ENCODE measurements around the gene VMAC.

Gene VMAC

DNA sequence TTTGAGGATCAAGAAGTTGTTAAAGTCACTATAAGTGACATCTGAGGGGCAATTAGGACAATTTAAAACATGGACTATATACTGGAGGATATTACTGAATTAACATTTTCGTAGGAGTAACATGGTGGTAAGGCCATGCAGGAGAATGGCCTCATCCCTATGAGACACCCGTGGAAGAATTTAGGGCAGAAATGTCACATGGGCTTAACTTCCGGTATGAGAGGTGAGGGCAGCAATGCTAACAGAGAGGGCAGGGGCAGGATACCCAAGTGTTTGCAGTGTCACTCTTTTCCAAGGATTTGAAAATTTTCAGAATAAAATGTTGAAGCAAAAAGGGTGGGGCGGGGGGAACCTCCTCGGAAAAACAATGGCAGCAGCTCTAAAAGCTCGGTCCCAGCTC is 49.6 kb downstream of the VMAC start:
- Histone ChIP-seq H3K27ac (ENCODE audit: low read length) (peak overlapping the region; percentile 47), H3K4me3 (ENCODE audit: low read depth in 1 of 2, low read length in 2 of 2) (no peak overlapping the region), H3K79me2 (ENCODE audit: insufficient read depth, low read length) (peaks cover 100% of the 10 kb centered on the region), H4K20me1 (ENCODE audit: insufficient read depth, low read length) (peaks cover 99% of the 10 kb centered on the region), H2AFZ (ENCODE audit: low read depth, low read length) (no peak overlapping the region), H3K4me1 (ENCODE audit: insufficient read depth, low read length) (peaks cover 32% of the 10 kb centered on the region), H3K36me3 (ENCODE audit: insufficient read depth, low read length) (peaks cover 46% of the 10 kb centered on the region), H3K9me3 (ENCODE audit: insufficient read depth, low read length, severe bottlenecking) (no peaks in the 10 kb centered on the region), H3K4me2 (ENCODE audit: insufficient read depth, low read length) (no peak overlapping the region), H3K27me3 (ENCODE audit: insufficient read depth, low read length, poor library complexity) (no peaks in the 10 kb centered on the region), H3K9ac (ENCODE audit: low read depth, low read length) (no peak overlapping the region)
- TF ChIP-seq, protein P1, sequence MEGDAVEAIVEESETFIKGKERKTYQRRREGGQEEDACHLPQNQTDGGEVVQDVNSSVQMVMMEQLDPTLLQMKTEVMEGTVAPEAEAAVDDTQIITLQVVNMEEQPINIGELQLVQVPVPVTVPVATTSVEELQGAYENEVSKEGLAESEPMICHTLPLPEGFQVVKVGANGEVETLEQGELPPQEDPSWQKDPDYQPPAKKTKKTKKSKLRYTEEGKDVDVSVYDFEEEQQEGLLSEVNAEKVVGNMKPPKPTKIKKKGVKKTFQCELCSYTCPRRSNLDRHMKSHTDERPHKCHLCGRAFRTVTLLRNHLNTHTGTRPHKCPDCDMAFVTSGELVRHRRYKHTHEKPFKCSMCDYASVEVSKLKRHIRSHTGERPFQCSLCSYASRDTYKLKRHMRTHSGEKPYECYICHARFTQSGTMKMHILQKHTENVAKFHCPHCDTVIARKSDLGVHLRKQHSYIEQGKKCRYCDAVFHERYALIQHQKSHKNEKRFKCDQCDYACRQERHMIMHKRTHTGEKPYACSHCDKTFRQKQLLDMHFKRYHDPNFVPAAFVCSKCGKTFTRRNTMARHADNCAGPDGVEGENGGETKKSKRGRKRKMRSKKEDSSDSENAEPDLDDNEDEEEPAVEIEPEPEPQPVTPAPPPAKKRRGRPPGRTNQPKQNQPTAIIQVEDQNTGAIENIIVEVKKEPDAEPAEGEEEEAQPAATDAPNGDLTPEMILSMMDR (IDR thresholded peaks at IDR 0.05; ENCODE audit: borderline replicate concordance, extremely low read depth, low read length, poor library complexity, severe bottlenecking), result no peak
- no peak for TF ChIP-seq EZH2 (IDR thresholded peaks at IDR 0.05; ENCODE audit: borderline replicate concordance, low read depth, low read length, severe bottlenecking)
- DNase-seq, result no peak
- ATAC-seq (ENCODE audit: insufficient read depth, low read depth), result no peak

DNA sequence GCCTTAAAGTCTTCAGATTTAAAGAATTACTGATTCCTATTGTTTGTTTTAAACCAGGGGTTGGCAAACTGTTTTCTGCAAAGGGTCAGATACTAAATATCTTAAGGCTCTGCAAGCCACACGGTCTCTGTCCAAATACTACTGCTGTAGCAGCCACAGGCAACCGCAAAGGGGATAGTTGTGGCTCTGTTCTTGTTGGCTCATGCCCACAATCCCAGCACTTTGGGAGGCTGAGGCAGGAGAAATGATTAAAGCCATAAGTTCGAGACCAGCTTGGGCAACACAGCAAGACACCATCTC is 50.9 kb downstream of the VMAC start:
- Histone ChIP-seq H3K9ac (ENCODE audit: low read depth, low read length) (no peak overlapping the region), H4K20me1 (ENCODE audit: insufficient read depth, low read length) (peaks cover 99% of the 10 kb centered on the region), H3K4me1 (ENCODE audit: insufficient read depth, low read length) (peaks cover 28% of the 10 kb centered on the region), H3K27me3 (ENCODE audit: insufficient read depth, low read length, poor library complexity) (no peaks in the 10 kb centered on the region), H3K79me2 (ENCODE audit: insufficient read depth, low read length) (peaks cover 100% of the 10 kb centered on the region), H3K4me2 (ENCODE audit: insufficient read depth, low read length) (no peak overlapping the region), H3K4me3 (ENCODE audit: low read depth in 1 of 2, low read length in 2 of 2) (no peak overlapping the region), H3K27ac (ENCODE audit: low read length) (no peak overlapping the region), H2AFZ (ENCODE audit: low read depth, low read length) (no peak overlapping the region), H3K9me3 (ENCODE audit: insufficient read depth, low read length, severe bottlenecking) (no peaks in the 10 kb centered on the region), H3K36me3 (ENCODE audit: insufficient read depth, low read length) (peaks cover 44% of the 10 kb centered on the region)
- ATAC-seq (ENCODE audit: insufficient read depth, low read depth) (no peak), DNase-seq (no peak)
- TF ChIP-seq EZH2 (IDR thresholded peaks at IDR 0.05; ENCODE audit: borderline replicate concordance, low read depth, low read length, severe bottlenecking), result no peak
- TF ChIP-seq, protein P1 (IDR thresholded peaks at IDR 0.05; ENCODE audit: borderline replicate concordance, extremely low read depth, low read length, poor library complexity, severe bottlenecking), result no peak

DNA sequence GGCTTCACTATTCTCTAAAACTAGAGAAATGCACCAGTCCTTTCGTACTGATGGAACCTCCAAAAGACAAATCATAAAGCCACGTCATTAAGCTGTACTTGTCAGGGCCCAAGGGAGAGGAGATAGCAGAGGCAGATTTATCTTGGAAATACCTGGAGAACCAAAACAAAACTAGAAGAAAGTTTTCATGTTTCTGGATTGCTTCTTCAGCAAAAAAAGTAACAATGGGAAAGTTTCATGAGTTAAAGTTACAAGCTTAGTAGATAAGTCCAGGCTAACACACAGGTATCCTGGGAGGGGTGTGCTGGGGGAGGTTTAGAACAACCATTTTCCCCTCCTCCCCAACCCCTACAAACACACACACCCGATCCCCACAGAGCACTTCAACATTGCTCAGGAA is 51.7 kb downstream of the VMAC start:
- Histone ChIP-seq H3K27ac (ENCODE audit: low read length) (no peak overlapping the region; the same call in 1 of the 2 replicates), H4K20me1 (ENCODE audit: insufficient read depth, low read length) (peaks cover 99% of the 10 kb centered on the region), H3K79me2 (ENCODE audit: insufficient read depth, low read length) (peaks cover 100% of the 10 kb centered on the region), H3K27me3 (ENCODE audit: insufficient read depth, low read length, poor library complexity) (no peaks in the 10 kb centered on the region), H3K9me3 (ENCODE audit: insufficient read depth, low read length, severe bottlenecking) (no peaks in the 10 kb centered on the region), H3K4me3 (ENCODE audit: low read depth in 1 of 2, low read length in 2 of 2) (no peak overlapping the region), H3K9ac (ENCODE audit: low read depth, low read length) (no peak overlapping the region), H3K4me2 (ENCODE audit: insufficient read depth, low read length) (no peak overlapping the region), H3K4me1 (ENCODE audit: insufficient read depth, low read length) (peaks cover 30% of the 10 kb centered on the region), H2AFZ (ENCODE audit: low read depth, low read length) (no peak overlapping the region), H3K36me3 (ENCODE audit: insufficient read depth, low read length) (peaks cover 37% of the 10 kb centered on the region)
- DNase-seq, result no peak
- TF ChIP-seq, protein P1 (IDR thresholded peaks at IDR 0.05; ENCODE audit: borderline replicate concordance, extremely low read depth, low read length, poor library complexity, severe bottlenecking), result no peak
- TF ChIP-seq EZH2 (IDR thresholded peaks at IDR 0.05; ENCODE audit: borderline replicate concordance, low read depth, low read length, severe bottlenecking), result no peak
- no peak for ATAC-seq (ENCODE audit: insufficient read depth, low read depth)

DNA sequence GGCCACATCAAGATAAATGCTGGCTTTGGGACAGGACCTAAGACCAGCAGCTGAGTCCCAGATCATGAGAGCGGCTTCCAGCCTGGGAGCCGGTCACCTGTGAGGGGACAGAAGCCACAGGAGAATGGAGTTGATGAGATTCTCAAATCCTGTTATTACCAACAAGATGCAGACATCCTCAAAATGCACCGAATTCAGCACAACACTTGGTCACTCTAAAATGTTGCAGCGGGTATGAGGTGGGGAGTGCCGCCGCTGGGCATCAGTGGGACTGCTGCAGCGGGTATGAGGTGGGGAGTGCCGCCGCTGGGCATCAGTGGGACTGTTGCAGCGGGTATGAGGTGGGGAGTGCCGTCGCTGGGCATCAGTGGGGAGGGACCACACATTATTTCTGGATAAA is 52.1 kb downstream of the VMAC start:
- no peak overlapping the region; the same call in 1 of the 2 replicates for H3K27ac ChIP-seq (ENCODE audit: low read length)
- H3K27me3 ChIP-seq (ENCODE audit: insufficient read depth, low read length, poor library complexity), result no peaks in the 10 kb centered on the region
- no peak overlapping the region for H3K9ac ChIP-seq (ENCODE audit: low read depth, low read length)
- DNase-seq (no peak), ATAC-seq (ENCODE audit: insufficient read depth, low read depth) (no peak)
- H4K20me1 ChIP-seq (ENCODE audit: insufficient read depth, low read length), result peaks cover 99% of the 10 kb centered on the region
- TF ChIP-seq EZH2 (IDR thresholded peaks at IDR 0.05; ENCODE audit: borderline replicate concordance, low read depth, low read length, severe bottlenecking), result no peak
- TF ChIP-seq, protein P1 (IDR thresholded peaks at IDR 0.05; ENCODE audit: borderline replicate concordance, extremely low read depth, low read length, poor library complexity, severe bottlenecking), result no peak
- H3K9me3 ChIP-seq (ENCODE audit: insufficient read depth, low read length, severe bottlenecking), result no peaks in the 10 kb centered on the region
- peaks cover 34% of the 10 kb centered on the region for H3K4me1 ChIP-seq (ENCODE audit: insufficient read depth, low read length)
- peaks cover 34% of the 10 kb centered on the region for H3K36me3 ChIP-seq (ENCODE audit: insufficient read depth, low read length)
- no peak overlapping the region for H3K4me3 ChIP-seq (ENCODE audit: low read depth in 1 of 2, low read length in 2 of 2)
- H2AFZ ChIP-seq (ENCODE audit: low read depth, low read length), result no peak overlapping the region
- H3K79me2 ChIP-seq (ENCODE audit: insufficient read depth, low read length), result peaks cover 100% of the 10 kb centered on the region
- H3K4me2 ChIP-seq (ENCODE audit: insufficient read depth, low read length), result no peak overlapping the region
